GM04503 (cell line): ENCODE data around the gene DGCR6.
"Not testable (repeated sequence)": the region's sequence is repeated elsewhere in the genome, so short reads cannot be mapped to it uniquely, and the experiment has no call there.

ENCODE experiments used
- DNase-seq: peaks from one replicate; pipeline ENCODE4 v3.0.0-alpha.2; 2012; ENCODE audit warnings: low read depth

Gene DGCR6

GRCh38 chr22:18905540-18906409 lies at the start of gene DGCR6:
Gene DGCR6, plus strand, starts transcription at chr22:18906320. Its CDS starts 55 bp downstream, at chr22:18906375.
- DNase-seq = no peak

GRCh38 chr22:18859314-18859713 lies 46.8 kb upstream of the DGCR6 start:
- not testable (repeated sequence) for DNase-seq

GRCh38 chr22:18881260-18881659 lies 24.9 kb upstream of the DGCR6 start:
- DNase-seq = not testable (repeated sequence)

- not testable (repeated sequence) for DNase-seq
Measured at GRCh38 chr22:18884465-18884864, 21.7 kb upstream of the DGCR6 start.

- no peak for DNase-seq
Measured at GRCh38 chr22:18888115-18888514, 18.0 kb upstream of the DGCR6 start.

GRCh38 chr22:18890510-18891192 lies 15.5 kb upstream of the DGCR6 start:
- DNase-seq = not testable (repeated sequence)

GRCh38 chr22:18893775-18894174 lies 12.3 kb upstream of the DGCR6 start:
- DNase-seq = not testable (repeated sequence)

GRCh38 chr22:18896037-18896657 lies 10.0 kb upstream of the DGCR6 start:
- DNase-seq = not testable (repeated sequence)

GRCh38 chr22:18906410-18906745 lies 258 bp downstream of the DGCR6 start:
- DNase-seq = not testable (repeated sequence)

- no peak for DNase-seq
Measured at GRCh38 chr22:18906896-18907295, 776 bp downstream of the DGCR6 start.

- no peak for DNase-seq
Measured at GRCh38 chr22:18909556-18909955, 3.4 kb downstream of the DGCR6 start.

GRCh38 chr22:18911535-18911934 lies 5.4 kb downstream of the DGCR6 start:
- not testable (repeated sequence) for DNase-seq

GRCh38 chr22:18912264-18912946 lies 6.3 kb downstream of the DGCR6 start:
- DNase-seq = not testable (repeated sequence)

- DNase-seq = not testable (repeated sequence)
Measured at GRCh38 chr22:18914558-18914957, 8.4 kb downstream of the DGCR6 start.

- not testable (repeated sequence) for DNase-seq
Measured at GRCh38 chr22:18915550-18915949, 9.4 kb downstream of the DGCR6 start.

GRCh38 chr22:18917818-18918217 lies 11.7 kb downstream of the DGCR6 start:
- DNase-seq = not testable (repeated sequence)

- not testable (repeated sequence) for DNase-seq
Measured at GRCh38 chr22:18920257-18920902, 14.3 kb downstream of the DGCR6 start.

- DNase-seq = no peak
Measured at GRCh38 chr22:18925368-18926064, 19.4 kb downstream of the DGCR6 start.

GRCh38 chr22:18927020-18927419 lies 20.9 kb downstream of the DGCR6 start:
- DNase-seq = no peak

GRCh38 chr22:18927573-18927972 lies 21.5 kb downstream of the DGCR6 start:
- no peak for DNase-seq

GRCh38 chr22:18929459-18929858 lies 23.3 kb downstream of the DGCR6 start:
- DNase-seq = no peak
